ENCODE measurements around the gene ZFAND5. TPM values are rescaled to one million over a fixed set of nuclear protein-coding genes. Genes with fewer than 3 reads are reported as not detected.
A peak's percentile ranks its signal among the peaks of the same experiment; 100 is the strongest.

ZFAND5 gene
- 204 TPM for total RNA-seq
- long read RNA-seq, transcript ZFAND5-206 (4 exons, 553 nt) = minor isoform, 6 of 206 reads
- long read RNA-seq, transcript ZFAND5-205 (7 exons, 2,785 nt) = major isoform, 93 of 206 reads
- long read RNA-seq, transcript ZFAND5-204 (6 exons, 2,686 nt) = minor isoform, 79 of 206 reads
- long read RNA-seq, partial matches to known transcripts = 12 of 206 reads
- long read RNA-seq, other reads (novel, unspliced or antisense) = 15 of 206 reads

- intact Hi-C loops (cut with DNase I) = loop anchor here (10.0 kb wide), 1 partner anchor 60 kb away; no protein-coding TSS in a partner anchor
- Histone ChIP-seq H3K27ac (peak within 1 kb of the TSS; percentile 97), H3K36me3 (peaks cover 23% of the 10 kb centered on the region), H3K27me3 (no peaks in the 10 kb centered on the region), H3K4me3 (peak within 1 kb of the TSS; percentile 82), H3K4me1 (peaks cover 24% of the 10 kb centered on the region), H3K9me3 (no peaks in the 10 kb centered on the region)
- ATAC-seq = peak; percentile 93
- peak; percentile 99 for DNase-seq
- no peak for TF ChIP-seq CTCF (IDR thresholded peaks at IDR 0.05)
Measured at GRCh38 chr9:72364679-72365524, at the start of gene ZFAND5. TSS of gene ZFAND5 (minus strand) at chr9:72365208. CDS start at chr9:72360778, 4,430 bp downstream.

- peak; percentile 45 for ATAC-seq
- no peaks in the 10 kb centered on the region for H3K27me3 ChIP-seq
- no peaks in the 10 kb centered on the region for H3K36me3 ChIP-seq
- no peak overlapping the region for H3K4me3 ChIP-seq
- H3K27ac ChIP-seq = no peak overlapping the region
- H3K4me1 ChIP-seq = no peaks in the 10 kb centered on the region
- TF ChIP-seq CTCF (IDR thresholded peaks at IDR 0.05) = no peak
- no peaks in the 10 kb centered on the region for H3K9me3 ChIP-seq
- no peak for DNase-seq
- intact Hi-C loops (cut with DNase I) = no loop called here
Measured at GRCh38 chr9:72412483-72413040, 47.6 kb upstream of the ZFAND5 start.

- no peaks in the 10 kb centered on the region for H3K4me1 ChIP-seq
- no peaks in the 10 kb centered on the region for H3K27me3 ChIP-seq
- TF ChIP-seq CTCF (IDR thresholded peaks at IDR 0.05) = no peak
- ATAC-seq (no peak), DNase-seq (no peak)
- no peaks in the 10 kb centered on the region for H3K9me3 ChIP-seq
- no peak overlapping the region for H3K4me3 ChIP-seq
- no peaks in the 10 kb centered on the region for H3K36me3 ChIP-seq
- H3K27ac ChIP-seq = no peak overlapping the region
- intact Hi-C loops (cut with DNase I) = no loop called here
Measured at GRCh38 chr9:72410214-72410613, 45.2 kb upstream of the ZFAND5 start.

GRCh38 chr9:72407114-72407513 is 42.1 kb upstream of the ZFAND5 start:
- no peak for ATAC-seq
- no peak overlapping the region for H3K4me3 ChIP-seq
- intact Hi-C loops (cut with DNase I) = no loop called here

GRCh38 chr9:72402744-72403143 is 37.7 kb upstream of the ZFAND5 start:
- Histone ChIP-seq H3K27me3 (no peaks in the 10 kb centered on the region), H3K9me3 (no peaks in the 10 kb centered on the region), H3K27ac (no peak overlapping the region), H3K4me1 (no peaks in the 10 kb centered on the region), H3K36me3 (no peaks in the 10 kb centered on the region), H3K4me3 (no peak overlapping the region)
- ATAC-seq (no peak), DNase-seq (no peak)
- no peak for TF ChIP-seq CTCF (IDR thresholded peaks at IDR 0.05)
- intact Hi-C loops (cut with DNase I) = no loop called here

More at GRCh38 chr9:72407114-72407513, 42.1 kb upstream of the ZFAND5 start:
- H3K27ac ChIP-seq = no peak overlapping the region
- H3K27me3 ChIP-seq = no peaks in the 10 kb centered on the region
- H3K9me3 ChIP-seq = no peaks in the 10 kb centered on the region
- TF ChIP-seq CTCF (IDR thresholded peaks at IDR 0.05) = no peak
- no peak for DNase-seq
- H3K4me1 ChIP-seq = no peaks in the 10 kb centered on the region
- H3K36me3 ChIP-seq = no peaks in the 10 kb centered on the region

Data from upper lobe of right lung (tissue), 1 donor.